Hippocampal formation (tissue), 2 donors: ENCODE data around the gene PRM1.

Source experiments
- DNase-seq, 2 donors: peaks; one replicate each; lab custom pipeline; 2025; lab: John Stamatoyannopoulos, UW

Gene PRM1

DNA sequence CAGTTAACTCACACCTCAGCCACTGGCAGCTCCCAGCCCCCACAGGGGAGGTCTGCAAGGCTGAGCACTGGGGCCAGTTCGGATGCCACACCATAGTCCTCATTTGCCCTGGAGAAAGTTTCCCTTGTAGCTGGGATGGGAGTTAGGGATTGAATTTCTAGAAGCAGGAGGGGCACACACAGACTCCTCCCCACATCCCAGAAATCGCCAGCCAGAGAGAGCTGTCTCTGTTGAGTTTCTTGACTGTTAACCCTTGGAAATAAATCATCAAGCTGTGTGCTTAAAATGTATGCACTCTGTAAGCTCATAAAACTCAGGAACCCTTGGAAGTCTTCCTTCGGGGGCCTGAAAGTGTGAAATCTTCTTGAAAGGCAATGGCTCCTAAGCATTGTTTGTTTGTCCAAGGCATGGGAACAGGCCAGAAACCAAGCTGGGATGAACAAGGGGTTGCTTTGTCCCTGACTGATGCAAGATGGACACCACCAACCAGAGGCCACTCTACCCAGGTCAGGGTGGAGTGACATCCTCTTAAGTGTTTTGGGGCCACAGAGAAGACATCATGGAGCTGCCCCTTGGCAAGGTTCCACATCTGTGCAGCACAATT, 7.3 kb downstream of the PRM1 start:
- no peak for DNase-seq

DNA sequence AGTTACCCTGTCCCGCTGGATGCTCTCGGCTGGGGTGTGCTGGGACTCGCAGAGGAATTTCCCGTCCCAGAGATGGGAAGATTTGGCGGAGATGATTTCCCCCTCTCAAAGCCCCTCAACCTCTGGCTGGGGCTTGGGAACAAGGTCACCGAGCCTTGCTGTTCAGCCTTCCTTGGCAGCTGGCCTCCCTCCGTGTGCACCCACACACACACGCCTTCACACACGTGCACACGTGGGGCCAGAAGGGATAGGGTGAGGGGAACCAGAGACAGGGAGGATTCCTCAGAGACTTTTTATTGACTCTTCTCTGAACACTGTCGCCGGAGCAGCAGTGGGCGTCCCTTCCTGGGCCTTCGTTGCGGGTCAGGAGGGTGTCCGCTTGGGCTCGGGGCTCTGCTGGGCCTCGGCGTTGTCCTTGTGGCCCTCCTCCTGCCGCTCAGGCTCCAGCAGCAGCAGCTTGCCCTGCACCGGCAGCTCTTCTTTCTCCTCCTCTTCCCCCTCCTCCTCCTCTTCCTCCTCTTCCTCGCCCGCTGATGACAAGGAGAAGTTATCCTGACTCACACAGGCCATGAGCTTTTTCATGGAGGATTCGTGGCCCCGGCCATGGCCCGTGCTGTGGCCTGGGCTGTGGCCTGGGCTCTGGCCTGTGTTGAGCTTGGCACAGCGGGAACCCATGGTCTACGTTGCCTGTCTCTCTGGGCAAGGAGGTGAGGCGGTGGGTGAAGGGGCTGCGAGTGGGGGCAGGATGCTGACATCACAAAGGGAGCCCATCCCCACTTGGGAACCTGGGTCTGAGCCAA, 8.0 kb downstream of the PRM1 start, which contains the start of gene PRM3:
TSS of gene PRM3 (minus strand) at position 709 of the 800 bp plus-strand sequence. CDS start at position 675, 34 bp downstream.
- DNase-seq: no peak

DNA sequence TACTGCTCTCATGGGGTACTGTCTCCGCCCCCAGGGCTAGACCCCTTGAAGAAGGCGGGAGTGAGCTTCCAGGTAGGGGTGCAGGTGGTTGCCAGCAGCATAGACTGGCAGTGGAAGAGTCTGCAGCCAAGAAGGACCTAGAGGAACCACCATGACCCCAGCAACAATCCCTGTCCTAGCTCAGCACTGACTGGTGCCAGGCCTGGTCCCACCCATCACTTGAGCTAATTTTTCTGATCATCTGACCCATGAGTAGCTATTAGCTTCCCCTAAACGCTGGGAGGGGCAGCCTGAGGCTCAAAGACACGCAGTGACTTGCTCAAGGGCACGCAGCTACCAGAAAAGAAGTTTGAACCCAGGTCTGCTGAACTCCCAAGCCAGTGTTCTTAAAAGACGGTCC, 8.6 kb downstream of the PRM1 start:
- DNase-seq: no peak

DNA sequence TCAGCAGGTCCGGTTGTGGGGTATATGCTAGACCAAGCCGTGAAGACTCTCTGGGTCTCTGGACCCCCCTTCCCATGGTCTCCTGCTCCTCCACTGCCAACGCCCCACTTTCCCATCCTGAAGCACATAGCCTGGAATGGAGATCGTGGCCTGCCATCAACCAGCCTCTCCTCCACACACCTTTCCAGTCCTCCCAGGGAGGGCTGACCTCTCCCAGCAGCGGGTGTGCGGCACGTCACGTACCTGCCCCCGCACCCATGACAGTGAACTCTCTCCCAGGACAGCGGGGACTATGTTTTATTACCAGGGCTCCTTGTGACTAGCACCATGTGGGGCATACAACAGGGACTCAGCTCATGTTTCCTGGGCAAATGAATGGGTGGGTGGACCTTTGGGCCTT, 9.5 kb downstream of the PRM1 start:
- DNase-seq: no peak

DNA sequence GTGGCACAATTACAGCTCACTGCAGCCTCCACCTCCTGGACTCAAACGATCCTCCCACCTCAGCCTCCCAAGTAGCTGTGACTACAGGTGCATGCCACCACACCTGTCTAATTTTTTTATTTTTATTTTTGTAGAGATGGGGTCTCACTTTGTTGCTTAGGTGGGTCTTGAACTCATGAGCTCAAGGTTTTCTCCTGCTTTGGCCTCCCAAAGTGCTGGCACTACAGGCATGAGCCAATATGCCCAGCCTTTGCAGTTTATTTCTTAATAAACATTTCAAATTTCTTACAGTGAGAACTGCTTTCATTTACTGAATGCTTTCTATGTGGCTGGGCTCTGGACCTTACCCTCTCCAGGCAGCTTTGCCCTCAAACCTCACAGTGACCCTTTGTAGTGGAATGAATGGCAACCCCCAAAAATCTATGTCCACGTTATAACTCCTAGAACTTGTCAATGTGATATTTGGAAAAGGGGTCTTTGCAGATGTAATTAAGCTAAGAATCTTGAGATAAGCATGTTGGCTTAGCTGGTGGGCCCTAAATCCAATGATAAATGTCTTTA, 10.4 kb downstream of the PRM1 start:
- DNase-seq: no peak

DNA sequence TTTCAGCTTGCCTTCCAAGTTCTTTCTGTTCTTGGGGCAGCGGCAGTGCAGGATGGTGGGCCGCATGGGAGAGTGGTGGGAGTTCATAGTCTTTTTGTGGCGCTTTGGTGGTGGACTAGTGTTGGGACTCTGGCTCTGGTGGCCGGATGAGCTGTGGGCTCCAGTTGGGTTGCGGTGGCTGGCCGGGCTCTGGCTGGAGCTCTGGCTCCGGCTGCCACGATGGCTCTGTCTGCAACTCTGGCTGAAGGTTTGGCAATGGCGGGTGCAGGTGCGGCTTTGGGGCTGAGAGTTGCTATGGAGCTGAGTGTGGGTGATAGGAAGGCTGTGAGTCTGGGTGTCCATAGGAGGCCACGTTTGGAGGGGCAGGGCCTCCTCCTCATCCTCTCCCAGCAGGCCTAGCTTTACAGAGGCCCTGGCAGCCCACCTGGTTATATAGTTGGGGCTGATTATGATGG, 12.2 kb downstream of the PRM1 start, which contains the start of gene TNP2:
TSS of gene TNP2 (minus strand) at position 405 of the 455 bp plus-strand sequence. CDS start at position 342, 63 bp downstream.
- DNase-seq: no peak

DNA sequence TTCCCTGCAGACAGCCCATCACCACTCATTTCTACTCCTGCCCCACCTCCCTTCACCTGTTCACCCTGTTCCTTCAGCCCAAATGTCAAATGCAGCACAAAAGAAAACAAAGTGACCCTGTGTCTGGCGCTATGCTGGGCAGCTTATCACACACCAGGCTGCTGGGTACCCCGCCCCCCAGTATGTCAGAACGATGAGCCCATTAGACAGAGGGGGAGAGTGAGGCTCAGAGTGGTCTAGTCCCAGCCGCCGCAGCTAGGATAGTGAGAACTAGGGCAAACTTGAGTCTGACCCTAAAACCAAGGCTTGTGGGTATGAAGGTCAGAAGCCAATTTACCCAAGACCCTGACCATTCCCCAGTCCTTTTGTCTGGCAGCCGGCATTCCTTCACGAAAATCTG, 16.0 kb downstream of the PRM1 start:
- DNase-seq: no peak

DNA sequence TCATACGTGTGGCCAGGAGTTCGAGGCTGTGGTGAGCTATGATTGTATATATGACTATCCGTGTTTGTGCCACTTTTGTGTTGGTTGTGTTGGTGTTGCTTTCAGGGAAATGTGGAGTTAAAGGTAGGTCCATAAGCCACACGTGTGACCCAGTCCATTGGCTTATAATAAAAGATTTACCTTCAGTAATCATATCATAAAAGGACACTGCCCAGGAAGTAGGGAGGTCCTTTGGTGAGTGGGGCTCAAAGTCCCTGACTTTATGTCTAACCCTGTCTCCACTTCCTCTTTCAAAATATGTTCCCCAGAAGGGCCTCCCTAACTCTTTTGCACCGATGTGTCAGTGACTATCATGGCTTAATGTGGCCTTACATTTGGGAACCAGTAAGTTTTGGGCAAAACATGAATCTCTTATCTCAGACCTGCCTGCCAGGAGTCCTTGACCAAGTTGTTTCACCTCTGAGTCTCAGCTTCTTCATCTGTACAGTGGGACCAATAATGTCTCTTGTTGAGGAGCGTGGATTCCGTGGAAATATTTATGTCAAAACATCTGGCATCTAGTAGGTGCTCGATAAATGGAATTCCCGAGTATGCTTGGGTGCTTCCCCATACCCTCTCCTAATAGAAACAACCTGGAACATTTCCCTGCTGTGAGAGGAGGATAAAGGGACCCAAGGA, 16.8 kb downstream of the PRM1 start:
- no peak for DNase-seq

DNA sequence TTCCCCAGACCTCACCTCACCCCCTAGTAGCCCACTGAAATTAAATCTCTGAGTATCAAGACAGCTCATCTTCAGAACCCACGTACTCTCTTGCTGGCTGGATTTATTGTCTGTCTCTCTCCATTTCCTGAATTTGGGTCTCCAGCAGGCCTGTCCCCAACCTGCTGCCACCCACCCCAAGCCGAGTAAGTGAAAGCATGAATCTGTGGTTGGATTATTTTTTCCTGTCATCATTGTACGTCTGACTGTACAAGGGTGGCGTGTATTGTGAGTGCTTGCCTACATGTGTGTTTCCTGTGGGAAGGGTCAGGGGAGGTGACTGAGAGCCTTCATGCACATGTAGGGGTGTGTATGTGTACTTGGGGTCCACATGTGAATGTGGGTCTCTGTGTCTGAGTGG, 17.4 kb downstream of the PRM1 start:
- DNase-seq: no peak

DNA sequence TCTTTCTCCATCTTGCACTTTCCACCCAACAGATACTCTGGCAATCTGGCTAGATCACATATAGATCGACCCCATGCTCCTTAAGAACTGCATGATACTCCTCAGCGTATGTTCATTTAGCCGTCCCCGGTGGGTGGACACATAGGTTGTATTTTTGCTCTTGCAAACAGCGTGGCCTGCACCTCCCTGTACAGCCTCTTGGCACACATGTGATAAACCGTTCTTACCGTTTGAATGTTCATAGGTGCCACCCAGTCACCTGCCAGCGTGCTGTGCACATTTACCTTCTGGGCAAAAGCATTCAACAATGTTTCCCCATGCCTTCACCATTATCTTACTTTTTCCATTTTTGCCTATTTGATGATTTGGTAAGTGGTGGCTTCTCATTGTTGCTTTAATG, 18.2 kb downstream of the PRM1 start:
- no peak for DNase-seq

DNA sequence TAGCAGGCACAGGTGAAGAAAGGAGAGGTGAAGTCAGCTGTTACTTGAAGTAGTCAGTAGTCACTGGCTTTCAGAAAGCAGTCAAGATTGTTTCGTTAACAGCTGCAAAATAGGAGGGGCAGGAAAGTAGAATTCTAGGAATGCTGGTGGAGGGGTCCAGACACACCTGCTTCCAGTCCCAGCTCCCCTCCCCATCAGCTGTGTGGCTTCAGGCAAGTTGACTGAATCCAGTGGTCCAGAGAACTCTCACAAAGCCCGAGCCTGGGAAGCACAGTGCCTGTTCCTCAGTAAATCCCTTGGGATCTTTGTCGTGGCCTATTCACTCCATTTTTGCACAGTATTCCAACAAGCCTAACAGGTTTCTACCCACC, 20.5 kb downstream of the PRM1 start:
- no peak for DNase-seq

DNA sequence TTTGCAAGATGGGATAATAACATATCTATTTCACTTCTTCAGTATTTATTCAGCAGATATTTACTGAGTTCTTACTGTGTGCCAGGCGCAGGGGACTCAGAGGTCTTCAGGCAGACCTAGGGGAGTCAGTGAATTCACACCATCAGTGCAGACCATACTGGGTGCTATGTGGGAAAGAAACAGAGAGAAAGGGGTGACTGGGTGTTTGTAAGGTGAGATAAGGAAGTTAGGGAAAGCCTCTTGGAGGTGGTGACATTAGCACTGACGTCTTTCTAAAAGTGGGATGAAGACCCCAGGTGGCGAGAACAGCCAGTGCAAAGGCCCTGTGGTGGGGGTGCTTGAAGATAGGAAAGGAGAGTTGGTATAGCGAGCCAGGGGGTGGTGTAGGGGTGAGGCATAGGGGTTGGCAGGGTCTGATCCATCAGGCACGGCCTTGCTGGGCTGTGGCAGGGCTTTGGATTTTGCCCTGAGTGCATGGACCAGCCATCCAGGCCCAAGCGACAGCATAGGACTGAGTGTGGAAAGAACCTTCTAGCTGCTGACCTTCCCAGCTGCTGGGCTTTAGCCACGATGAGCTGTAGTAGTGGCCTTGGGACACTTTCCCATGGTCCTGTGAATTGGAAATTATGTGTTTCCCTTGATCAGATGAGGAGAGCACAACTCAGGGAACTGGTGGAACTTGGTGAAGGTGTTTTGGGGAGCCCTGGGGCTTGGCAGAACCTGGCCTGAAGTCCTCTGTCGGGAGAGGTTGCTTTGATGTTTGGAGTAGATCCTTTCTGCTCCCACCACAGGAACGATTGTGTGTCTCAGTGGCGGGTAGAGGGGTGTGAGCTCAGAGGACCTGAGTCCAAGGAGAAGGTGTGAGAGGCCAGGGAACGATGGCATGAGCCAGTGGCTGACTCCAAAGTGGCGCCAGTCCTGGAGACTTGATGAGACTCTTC, 21.2 kb downstream of the PRM1 start:
- DNase-seq: no peak

DNA sequence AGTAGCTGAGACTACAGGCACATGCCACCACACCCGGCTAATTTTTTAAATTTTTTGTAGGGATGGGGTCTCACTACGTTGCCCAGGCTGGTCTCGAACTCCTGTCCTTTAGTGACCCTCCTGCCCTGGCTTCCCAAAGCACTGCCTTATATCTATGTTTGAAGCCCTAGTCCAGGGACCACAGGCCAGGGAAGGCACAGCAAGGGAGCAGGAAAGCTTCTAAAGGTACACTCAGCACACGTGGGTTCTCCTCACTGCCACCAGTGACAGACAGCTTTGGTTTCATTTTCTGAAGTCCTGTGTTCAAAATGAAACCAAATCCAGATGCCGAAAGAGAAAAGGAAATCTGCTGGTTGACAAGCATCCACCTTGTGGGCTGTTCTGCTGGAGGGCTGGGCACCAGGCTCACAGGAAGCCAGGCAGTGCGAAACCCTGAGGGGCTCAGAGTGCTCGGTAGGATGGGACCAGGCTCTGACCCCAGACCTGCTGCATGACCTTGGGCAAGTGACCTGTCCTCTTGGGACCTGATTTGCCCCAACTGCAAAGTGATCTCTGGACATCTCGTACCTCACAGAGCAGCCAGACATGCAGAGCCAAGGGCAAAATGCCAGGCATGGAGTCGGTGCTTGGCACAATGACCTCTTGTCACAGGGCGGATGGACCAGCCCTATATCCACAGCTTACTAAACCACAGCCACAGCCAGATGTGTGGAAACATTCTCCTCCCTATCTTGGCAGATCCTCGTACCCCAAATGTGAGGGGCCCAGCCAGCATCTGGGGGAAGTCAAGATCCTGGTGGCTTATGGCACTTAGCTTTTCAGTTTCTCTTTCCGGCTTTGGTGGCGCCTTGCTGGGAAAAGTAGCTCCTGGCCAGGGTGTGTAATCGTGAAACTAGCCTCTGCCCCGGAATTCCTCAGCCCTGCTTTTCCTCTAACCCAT, 22.3 kb downstream of the PRM1 start:
- DNase-seq: peak; percentile 36 to 61

DNA sequence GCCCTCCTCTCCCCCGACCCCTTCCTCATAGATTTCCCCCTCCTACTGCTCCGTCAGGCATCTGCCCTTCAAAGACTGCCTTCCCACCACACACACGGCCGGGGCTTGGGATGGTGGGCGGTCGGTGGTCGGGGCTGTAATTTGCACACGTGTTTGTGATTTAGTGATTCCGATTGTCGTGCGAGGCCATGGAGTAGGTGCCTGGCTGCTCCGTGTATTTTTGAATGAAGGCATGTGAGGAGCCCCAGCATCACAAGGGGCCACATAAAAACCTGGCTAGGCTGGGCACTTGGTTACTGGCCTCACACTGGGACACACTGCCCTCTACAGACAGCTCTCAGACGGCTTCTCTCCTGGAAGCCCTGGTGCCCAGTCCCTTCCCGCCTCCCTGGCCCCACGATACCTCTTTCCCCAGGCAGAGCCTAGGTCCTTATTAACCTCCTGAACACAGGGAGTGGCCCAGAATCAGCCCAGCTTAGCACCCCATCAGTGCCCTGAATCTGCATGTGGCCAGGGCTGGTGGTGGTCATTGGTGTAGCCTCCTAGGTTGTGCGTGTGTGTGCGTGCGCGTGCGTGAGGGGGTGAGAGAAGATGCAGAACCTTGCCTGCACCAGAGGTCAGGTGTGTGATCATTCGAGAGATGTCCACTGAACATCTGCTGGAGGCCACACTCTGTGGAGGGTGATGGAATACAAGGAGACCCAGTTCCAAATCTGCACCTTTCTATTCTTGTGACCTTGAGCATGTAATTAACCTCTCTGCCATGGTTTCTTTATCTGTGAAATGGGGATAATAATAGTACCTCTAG, 23.8 kb downstream of the PRM1 start:
- peak; percentile 65 to 79 for DNase-seq

DNA sequence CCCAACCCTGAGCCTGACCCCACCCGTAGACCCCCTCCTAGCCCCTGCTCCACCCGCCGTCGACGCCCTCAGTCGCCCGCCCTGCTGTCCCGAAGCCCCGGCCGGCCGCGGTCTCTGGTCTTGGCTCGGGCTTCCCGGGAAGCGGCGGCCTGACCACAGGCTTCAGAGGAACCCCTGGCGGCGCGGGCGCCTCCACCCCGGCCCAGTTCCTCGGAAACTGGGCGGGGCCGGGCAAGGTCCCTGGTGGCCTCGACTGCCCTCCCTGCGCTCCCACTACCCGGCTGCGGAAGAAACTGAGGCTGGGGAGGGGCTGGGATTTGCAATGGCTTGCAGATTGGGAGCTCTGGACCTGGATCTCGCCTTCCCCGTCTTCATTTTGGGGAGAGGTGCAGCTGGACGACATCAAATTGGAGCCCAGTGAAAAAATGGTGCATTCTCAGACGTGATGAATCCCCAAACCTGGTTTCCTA, 24.4 kb downstream of the PRM1 start:
- no peak for DNase-seq

DNA sequence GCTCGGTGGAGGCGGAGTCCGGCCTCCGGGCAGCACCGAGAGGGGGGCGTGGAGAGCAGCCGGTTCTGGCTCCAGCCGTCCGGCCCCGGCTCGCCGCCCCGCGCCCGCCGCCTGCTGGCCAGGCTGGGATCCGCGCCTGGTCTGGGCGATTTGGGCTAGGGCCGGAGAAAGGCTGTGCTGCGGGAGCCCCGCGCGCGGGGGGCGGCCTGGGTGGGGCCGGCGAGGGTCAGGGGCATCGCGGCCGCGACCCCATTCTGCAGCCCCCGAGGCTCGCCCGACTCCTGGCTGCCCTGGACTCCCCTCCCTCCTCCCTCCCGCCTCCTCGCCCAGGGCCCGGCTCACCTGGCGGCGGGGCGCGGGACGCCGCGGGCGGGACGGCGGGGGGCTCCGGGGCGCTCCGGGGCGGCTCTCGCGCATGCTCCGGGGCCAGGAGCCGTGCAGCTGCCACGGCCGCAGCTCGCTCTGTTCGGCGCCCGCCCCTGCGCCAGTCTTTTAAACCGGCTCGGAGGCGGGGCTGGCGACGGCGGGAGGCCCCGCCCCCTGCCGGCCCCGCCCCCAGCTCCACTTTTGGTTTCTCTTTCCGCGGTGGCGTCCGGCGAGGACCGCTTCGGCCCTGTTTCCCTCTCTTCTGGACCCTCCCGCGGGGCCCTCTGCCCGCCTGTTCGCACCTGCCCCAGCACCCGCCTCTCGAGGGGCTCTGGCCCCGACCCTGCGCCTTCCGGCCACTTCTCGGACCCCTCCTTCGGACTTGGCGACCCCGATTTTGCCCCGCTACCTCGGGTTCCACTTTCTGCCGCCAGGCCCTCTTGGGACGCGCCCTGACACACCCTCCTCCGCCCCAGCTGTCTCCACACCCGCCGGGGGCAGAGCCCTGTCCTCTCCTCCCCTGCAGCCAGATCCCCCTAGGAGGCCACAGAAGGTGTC, 25.1 kb downstream of the PRM1 start, which contains the start of gene SOCS1:
TSS of gene SOCS1 (minus strand) at position 468 of the 924 bp plus-strand sequence. CDS start 726 bp downstream, outside the sequence.
- peak; percentile 72 to 78 for DNase-seq

DNA sequence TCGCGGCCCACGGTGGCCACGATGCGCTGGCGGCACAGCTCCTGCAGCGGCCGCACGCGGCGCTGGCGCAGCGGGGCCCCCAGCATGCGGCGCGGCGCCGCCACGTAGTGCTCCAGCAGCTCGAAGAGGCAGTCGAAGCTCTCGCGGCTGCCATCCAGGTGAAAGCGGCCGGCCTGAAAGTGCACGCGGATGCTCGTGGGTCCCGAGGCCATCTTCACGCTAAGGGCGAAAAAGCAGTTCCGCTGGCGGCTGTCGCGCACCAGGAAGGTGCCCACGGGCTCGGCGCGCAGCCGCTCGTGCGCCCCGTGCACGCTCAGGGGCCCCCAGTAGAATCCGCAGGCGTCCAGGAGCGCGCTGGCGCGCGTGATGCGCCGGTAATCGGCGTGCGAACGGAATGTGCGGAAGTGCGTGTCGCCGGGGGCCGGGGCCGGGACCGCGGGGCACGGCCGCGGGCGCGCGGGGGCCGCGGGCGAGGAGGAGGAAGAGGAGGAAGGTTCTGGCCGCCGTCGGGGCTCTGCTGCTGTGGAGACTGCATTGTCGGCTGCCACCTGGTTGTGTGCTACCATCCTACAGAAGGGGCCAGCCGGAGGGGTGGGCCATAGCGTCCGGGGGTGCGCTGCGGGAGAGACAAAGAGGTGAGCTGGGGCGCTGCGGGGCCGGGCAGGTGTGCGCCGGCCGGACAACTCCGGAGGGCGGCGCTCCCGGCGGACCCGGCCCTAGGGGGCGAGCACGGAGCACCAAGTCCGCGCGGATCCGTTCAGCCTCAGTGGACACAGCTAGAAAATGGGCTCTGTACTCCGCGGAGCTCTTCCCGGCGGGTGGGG, 26.0 kb downstream of the PRM1 start:
- no peak for DNase-seq
